ENCODE measurements around the gene YTHDC2.

DNA sequence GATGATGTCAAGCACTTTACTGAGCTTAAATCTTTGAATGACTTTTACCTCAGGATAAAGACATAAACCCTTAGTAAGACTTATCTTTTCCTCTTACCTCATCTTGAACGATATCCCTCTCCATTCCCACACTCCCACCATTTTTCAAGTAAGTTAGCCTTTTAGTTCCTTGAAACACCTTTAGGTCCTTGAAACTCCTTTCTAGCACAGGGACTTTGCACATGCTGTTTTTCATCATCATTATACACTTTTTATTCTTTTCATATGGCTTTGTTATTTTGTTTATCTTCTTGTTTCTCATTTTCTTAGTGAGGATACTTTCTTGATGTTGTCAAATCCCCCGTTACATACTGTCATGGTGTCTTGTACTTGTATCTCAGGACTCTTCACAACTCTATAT lies 24.8 kb downstream of the YTHDC2 start:
- TF ChIP-seq, protein P1, sequence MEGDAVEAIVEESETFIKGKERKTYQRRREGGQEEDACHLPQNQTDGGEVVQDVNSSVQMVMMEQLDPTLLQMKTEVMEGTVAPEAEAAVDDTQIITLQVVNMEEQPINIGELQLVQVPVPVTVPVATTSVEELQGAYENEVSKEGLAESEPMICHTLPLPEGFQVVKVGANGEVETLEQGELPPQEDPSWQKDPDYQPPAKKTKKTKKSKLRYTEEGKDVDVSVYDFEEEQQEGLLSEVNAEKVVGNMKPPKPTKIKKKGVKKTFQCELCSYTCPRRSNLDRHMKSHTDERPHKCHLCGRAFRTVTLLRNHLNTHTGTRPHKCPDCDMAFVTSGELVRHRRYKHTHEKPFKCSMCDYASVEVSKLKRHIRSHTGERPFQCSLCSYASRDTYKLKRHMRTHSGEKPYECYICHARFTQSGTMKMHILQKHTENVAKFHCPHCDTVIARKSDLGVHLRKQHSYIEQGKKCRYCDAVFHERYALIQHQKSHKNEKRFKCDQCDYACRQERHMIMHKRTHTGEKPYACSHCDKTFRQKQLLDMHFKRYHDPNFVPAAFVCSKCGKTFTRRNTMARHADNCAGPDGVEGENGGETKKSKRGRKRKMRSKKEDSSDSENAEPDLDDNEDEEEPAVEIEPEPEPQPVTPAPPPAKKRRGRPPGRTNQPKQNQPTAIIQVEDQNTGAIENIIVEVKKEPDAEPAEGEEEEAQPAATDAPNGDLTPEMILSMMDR (IDR thresholded peaks at IDR 0.05; ENCODE audit: low read length): no peak
- no peak for TF ChIP-seq EZH2 (IDR thresholded peaks at IDR 0.05; ENCODE audit: borderline replicate concordance, low read length)

Data from OCI-LY1 (cell line).